Activated CD8-positive, alpha-beta memory T cell treated with anti-CD3 and anti-CD28 coated beads, Interleukin-2, amount 10 ng/mL, durations not matched to agents 7 days and 5 days (primary cell): ENCODE data around the gene STRN3. TPM values are rescaled to one million over a fixed set of nuclear protein-coding genes. Genes with fewer than 3 reads are reported as not detected.
"Not testable (repeated sequence)": the region's sequence is repeated elsewhere in the genome, so short reads cannot be mapped to it uniquely, and the experiment has no call there.

ENCODE experiments used
- ATAC-seq: fragments of 150-1000 bp; cut with Tn5 transposase; one replicate; pipeline ENCODE4 v1.10.0; 2021; ENCODE audit warnings: moderate library complexity
- CTCF ChIA-PET: fragments of 350-600 bp; sonication (Branson Sonifier 250); formaldehyde crosslinking; loops from one replicate; lab custom pipeline; 2021; ENCODE audit warnings: antibody characterized with exemption; lab: Charles Lee
- DNase-seq: peaks from one replicate; pipeline ENCODE4 v3.0.0-alpha.2; 2020
- H3K27ac Mint-ChIP-seq: one replicate; pipeline ENCODE4 v1.8.0; 2021; ENCODE audit warnings: mild to moderate bottlenecking, mixed read lengths
- H3K27me3 Mint-ChIP-seq: one replicate; pipeline ENCODE4 v1.8.0; 2021; ENCODE audit warnings: mixed read lengths
- H3K36me3 Mint-ChIP-seq: one replicate; pipeline ENCODE4 v1.8.0; 2021; ENCODE audit warnings: mild to moderate bottlenecking, mixed read lengths
- H3K4me1 Mint-ChIP-seq: one replicate; pipeline ENCODE4 v1.8.0; 2021; ENCODE audit warnings: mixed read lengths
- H3K4me3 Mint-ChIP-seq: one replicate; pipeline ENCODE4 v1.8.0; 2021; ENCODE audit warnings: mild to moderate bottlenecking, moderate library complexity, mixed read lengths
- H3K9me3 Mint-ChIP-seq: one replicate; pipeline ENCODE4 v1.8.0; 2022; ENCODE audit warnings: low read depth, mixed read lengths
- total RNA-seq, 2 experiments: library from RNA; stranded (reverse); gene quantifications; one replicate each; pipeline ENCODE4 v1.2.3, GENCODE V29; 2021

Gene STRN3
- total RNA-seq, 2 experiments from 2014 or later = 21.2 to 24.2 TPM

DNA sequence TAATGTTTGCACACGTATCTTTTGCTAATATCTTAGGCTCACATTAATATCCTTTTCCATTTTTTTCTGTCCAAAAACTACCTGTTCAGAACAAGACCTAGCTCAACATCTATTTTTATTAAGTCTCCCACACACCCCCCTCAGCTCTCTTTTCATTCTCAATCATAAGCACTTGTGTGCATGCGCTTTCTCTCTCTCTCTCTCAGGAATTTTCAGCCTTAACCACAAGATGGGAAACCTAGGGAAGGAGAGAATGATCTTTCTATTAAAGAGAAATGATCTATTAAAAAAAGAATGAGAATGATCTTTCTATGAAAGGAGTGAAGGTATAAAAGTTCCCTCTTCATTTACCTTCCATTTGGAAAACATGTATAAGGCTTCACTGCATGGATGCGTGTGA, 40.4 kb downstream of the STRN3 start:
- Mint-ChIP-seq H3K9me3 (no peaks in the 10 kb centered on the region), H3K4me3 (no peak overlapping the region), H3K27ac (no peak overlapping the region), H3K4me1 (peaks cover 1% of the 10 kb centered on the region), H3K36me3 (peaks cover 5% of the 10 kb centered on the region), H3K27me3 (no peaks in the 10 kb centered on the region)
- DNase-seq (no peak), ATAC-seq (no peak)
- CTCF ChIA-PET = no interaction called here

DNA sequence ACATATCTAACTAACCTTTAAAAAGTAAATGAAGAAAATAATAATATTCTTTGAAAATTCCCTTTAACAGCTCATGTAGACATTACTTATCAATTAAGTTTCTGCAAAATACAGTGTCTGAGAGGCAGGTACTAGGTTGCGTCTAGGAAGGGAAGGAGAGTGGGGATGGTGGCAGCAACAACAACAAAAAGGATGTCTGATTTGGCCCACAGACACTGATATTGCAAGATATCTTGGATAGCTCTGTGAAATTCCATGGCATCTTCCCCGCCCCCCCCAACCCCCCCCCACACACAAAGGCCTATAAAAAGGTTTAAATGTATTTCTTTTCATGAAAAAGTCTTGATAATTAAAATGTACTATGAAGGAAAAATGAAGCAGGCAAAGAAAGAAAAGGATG, 42.3 kb downstream of the STRN3 start:
- Mint-ChIP-seq H3K4me3 (no peak overlapping the region), H3K9me3 (no peaks in the 10 kb centered on the region), H3K4me1 (peaks cover 1% of the 10 kb centered on the region), H3K36me3 (no peaks in the 10 kb centered on the region), H3K27ac (no peak overlapping the region), H3K27me3 (no peaks in the 10 kb centered on the region)
- CTCF ChIA-PET = interaction anchor here (1.0 kb wide), 1 partner anchor 8 kb away, joined by 3 read pairs; no protein-coding TSS in a partner anchor
- DNase-seq (no peak), ATAC-seq (no peak)

DNA sequence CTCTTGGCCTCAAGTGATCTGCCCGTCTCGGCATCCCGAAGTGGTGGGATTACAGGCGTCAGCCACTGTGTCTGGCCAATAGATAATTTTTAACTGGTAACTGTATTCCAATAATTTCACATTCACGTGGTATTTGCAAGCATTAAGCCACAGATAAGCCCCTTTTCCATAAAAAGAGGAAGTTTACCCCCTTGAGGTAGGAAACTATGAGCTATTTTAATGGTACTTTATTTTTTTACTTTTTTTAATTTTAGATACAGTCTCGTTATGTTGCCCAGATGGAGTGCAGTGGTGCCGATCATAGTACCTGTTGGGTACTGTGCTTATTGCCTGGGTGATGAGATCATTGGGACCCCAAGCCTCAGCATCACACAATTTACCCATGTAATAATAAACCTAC, 43.6 kb downstream of the STRN3 start:
- Mint-ChIP-seq H3K4me1 (peaks cover 1% of the 10 kb centered on the region), H3K36me3 (no peaks in the 10 kb centered on the region), H3K27ac (no peak overlapping the region), H3K9me3 (no peaks in the 10 kb centered on the region), H3K4me3 (no peak overlapping the region), H3K27me3 (no peaks in the 10 kb centered on the region)
- ATAC-seq (no peak), DNase-seq (no peak)
- CTCF ChIA-PET = interaction anchor here (1.0 to 1.5 kb wide), 2 partner anchors 13 to 69 kb away, joined by 3 read pairs; no protein-coding TSS in a partner anchor

GRCh38 chr14:30980980-30981379, 45.2 kb downstream of the STRN3 start:
- Mint-ChIP-seq H3K27me3 (no peaks in the 10 kb centered on the region), H3K9me3 (no peaks in the 10 kb centered on the region), H3K4me3 (no peak overlapping the region), H3K4me1 (peaks cover 2% of the 10 kb centered on the region), H3K36me3 (peaks cover 2% of the 10 kb centered on the region), H3K27ac (no peak overlapping the region)
- ATAC-seq (no peak), DNase-seq (no peak)
- CTCF ChIA-PET = interaction anchor here (1.3 to 2.6 kb wide), 4 partner anchors 10 to 375 kb away, joined by 3 to 6 read pairs (median 4); no protein-coding TSS in a partner anchor

DNA sequence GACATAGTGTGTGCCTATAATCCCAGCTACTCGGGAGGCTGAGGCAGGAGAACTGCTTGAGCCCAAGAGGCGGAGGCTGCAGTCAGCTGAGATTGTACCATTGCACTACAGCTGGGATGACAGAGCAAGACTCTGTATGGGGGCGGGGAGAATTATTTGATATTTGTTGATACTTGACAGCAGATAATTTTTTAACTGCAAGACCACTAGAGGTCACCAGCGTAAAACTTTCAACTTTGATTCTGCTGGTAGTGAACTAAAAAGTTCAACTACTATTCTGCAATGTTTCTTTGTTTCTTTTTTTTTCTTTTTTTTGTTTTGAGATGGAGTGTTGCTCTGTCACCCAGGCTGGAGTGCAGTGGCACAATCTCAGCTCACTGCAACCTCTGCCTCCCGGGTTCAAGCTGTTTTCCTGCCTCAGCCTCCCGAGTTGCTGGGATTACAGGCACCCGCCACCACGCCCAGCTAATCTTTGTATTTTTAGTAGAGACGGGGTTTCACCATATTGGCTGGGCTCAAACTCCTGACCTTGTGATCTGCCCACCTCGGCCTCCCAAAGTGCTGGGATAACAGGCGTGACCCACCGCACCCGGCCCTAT, 46.0 kb downstream of the STRN3 start:
- H3K27me3 Mint-ChIP-seq, H3K4me3 Mint-ChIP-seq, H3K27ac Mint-ChIP-seq, H3K4me1 Mint-ChIP-seq, H3K9me3 Mint-ChIP-seq, H3K36me3 Mint-ChIP-seq: not testable (repeated sequence)
- ATAC-seq (peak; percentile 72), DNase-seq (peak; percentile 45)
- CTCF ChIA-PET = interaction anchor here (1.2 to 2.6 kb wide), 8 partner anchors 10 to 376 kb away, joined by 3 to 6 read pairs (median 3); partner anchors contain the start of gene COCH

GRCh38 chr14:30977752-30978151, 48.4 kb downstream of the STRN3 start:
- CTCF ChIA-PET = interaction anchor here (1.2 to 2.1 kb wide), 3 partner anchors 10 to 105 kb away, joined by 3 to 7 read pairs (median 6); no protein-coding TSS in a partner anchor
- no peak for DNase-seq
- peaks cover 5% of the 10 kb centered on the region for H3K36me3 Mint-ChIP-seq
- no peaks in the 10 kb centered on the region for H3K27me3 Mint-ChIP-seq
- H3K9me3 Mint-ChIP-seq = no peaks in the 10 kb centered on the region
- peaks cover 13% of the 10 kb centered on the region for H3K4me1 Mint-ChIP-seq
- no peak overlapping the region for H3K4me3 Mint-ChIP-seq
- ATAC-seq = no peak
- H3K27ac Mint-ChIP-seq = no peak overlapping the region

DNA sequence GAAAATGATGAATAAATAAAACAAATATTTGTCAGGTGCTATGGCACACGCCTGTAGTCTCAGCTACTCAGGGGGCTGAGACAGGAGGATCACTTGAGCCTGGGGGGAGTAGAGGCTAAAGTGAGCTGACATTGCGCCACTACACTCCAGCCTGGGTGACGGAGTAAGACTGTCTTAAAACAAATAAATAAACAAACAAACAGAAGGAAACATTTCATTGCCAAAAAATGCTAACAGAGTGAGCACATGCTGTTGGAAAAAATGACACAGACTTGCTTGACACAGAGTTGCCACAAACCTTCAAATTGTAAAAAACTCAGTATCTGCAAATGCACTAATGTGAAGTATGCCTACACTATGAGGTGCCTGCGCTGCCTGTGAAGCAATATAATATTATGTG, 51.6 kb downstream of the STRN3 start:
- CTCF ChIA-PET = no interaction called here
- no peaks in the 10 kb centered on the region for H3K9me3 Mint-ChIP-seq
- no peak for ATAC-seq
- no peak overlapping the region for H3K4me3 Mint-ChIP-seq
- DNase-seq = no peak
- H3K4me1 Mint-ChIP-seq = peaks cover 24% of the 10 kb centered on the region
- H3K27ac Mint-ChIP-seq = no peak overlapping the region
- H3K36me3 Mint-ChIP-seq = peaks cover 7% of the 10 kb centered on the region
- H3K27me3 Mint-ChIP-seq = no peaks in the 10 kb centered on the region

DNA sequence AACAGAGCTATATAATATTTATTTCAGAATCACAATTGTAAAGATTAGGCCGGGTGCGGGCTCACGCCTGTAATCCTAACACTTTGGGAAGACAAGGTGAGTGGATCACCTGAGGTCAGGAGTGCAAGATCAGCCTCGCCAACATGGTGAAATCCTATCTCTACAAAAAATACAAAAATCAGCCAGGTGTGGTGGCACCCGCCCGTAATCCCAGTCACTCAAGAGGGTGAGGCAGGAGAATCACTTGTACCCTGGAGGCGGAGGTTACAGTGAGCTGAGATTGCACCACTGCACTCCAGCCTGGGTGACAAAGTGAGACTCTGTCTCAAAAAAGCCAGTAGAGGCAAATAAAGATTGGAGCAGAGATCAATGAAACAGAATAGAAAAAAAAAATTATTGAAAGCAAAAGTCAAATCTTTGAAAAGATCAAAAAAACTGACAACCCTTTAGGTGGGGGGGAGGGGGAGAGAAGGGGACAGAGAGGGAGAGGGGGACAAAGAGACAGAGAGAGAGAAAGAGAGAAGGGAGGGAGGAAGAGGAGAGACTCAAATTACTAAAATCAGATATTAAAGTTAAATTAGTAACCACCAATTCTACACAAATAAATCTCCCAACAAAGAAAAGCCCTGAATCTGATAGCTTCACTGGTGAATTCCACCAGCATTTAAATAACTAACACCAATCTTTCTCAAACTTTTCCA, 53.1 kb downstream of the STRN3 start:
- CTCF ChIA-PET = no interaction called here
- DNase-seq = no peak
- no peaks in the 10 kb centered on the region for H3K9me3 Mint-ChIP-seq
- peaks cover 7% of the 10 kb centered on the region for H3K36me3 Mint-ChIP-seq
- H3K4me1 Mint-ChIP-seq = peaks cover 26% of the 10 kb centered on the region
- no peak overlapping the region for H3K4me3 Mint-ChIP-seq
- H3K27me3 Mint-ChIP-seq = no peaks in the 10 kb centered on the region
- no peak for ATAC-seq
- no peak overlapping the region for H3K27ac Mint-ChIP-seq

DNA sequence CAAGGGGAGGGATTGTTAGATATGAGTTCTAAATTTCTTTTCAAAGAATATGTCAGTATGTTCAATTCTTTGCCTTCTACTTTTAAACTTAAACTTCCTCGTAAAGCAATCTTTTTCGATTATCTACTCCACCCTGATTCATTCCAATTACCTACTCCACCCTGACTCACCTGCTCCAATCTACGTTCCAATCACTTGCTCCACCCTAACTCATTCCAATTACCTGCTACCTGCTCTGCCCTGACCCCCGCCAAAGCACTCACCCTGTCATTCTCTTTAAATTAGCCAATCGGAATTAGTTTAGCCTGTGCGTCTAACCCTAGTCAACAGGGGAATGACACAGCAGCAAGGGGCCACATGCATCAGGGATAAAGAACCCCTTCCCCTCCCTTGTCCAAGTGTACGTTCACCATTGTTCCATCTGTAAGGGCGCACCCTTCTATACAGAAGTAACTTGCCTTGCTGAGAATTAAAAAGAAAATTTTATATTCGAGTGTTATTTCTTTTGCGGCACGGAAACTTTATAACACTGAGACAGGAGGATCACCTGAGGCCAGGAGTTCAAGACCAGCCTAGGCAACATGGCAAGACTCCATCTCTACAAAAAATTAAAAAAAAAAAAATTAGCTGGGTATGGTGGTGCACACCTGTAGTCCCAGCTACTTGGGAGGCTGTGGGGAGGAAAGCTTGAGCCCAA, 54.0 kb downstream of the STRN3 start:
- H3K4me3 Mint-ChIP-seq, H3K27ac Mint-ChIP-seq, H3K9me3 Mint-ChIP-seq, H3K36me3 Mint-ChIP-seq, ATAC-seq, DNase-seq, H3K27me3 Mint-ChIP-seq, CTCF ChIA-PET: not testable (repeated sequence)
- H3K4me1 Mint-ChIP-seq = peaks cover 26% of the 10 kb centered on the region

- Mint-ChIP-seq H3K4me1 (peaks cover 26% of the 10 kb centered on the region), H3K4me3 (no peak overlapping the region), H3K9me3 (peaks cover 2% of the 10 kb centered on the region), H3K27me3 (no peaks in the 10 kb centered on the region), H3K36me3 (peaks cover 14% of the 10 kb centered on the region), H3K27ac (no peak overlapping the region)
- DNase-seq (no peak), ATAC-seq (no peak)
- CTCF ChIA-PET = no interaction called here
Measured at GRCh38 chr14:30971586-30971985, 54.6 kb downstream of the STRN3 start.

- not testable (repeated sequence) for H3K9me3 Mint-ChIP-seq, ATAC-seq, H3K27ac Mint-ChIP-seq, H3K27me3 Mint-ChIP-seq, H3K4me3 Mint-ChIP-seq, DNase-seq
- CTCF ChIA-PET = interaction anchor here (0.5 to 0.8 kb wide), 2 partner anchors 26 to 266 kb away, joined by 3 read pairs; no protein-coding TSS in a partner anchor
- H3K36me3 Mint-ChIP-seq = peaks cover 26% of the 10 kb centered on the region
- H3K4me1 Mint-ChIP-seq = peaks cover 21% of the 10 kb centered on the region
Measured at GRCh38 chr14:30969796-30970195, 56.4 kb downstream of the STRN3 start.

DNA sequence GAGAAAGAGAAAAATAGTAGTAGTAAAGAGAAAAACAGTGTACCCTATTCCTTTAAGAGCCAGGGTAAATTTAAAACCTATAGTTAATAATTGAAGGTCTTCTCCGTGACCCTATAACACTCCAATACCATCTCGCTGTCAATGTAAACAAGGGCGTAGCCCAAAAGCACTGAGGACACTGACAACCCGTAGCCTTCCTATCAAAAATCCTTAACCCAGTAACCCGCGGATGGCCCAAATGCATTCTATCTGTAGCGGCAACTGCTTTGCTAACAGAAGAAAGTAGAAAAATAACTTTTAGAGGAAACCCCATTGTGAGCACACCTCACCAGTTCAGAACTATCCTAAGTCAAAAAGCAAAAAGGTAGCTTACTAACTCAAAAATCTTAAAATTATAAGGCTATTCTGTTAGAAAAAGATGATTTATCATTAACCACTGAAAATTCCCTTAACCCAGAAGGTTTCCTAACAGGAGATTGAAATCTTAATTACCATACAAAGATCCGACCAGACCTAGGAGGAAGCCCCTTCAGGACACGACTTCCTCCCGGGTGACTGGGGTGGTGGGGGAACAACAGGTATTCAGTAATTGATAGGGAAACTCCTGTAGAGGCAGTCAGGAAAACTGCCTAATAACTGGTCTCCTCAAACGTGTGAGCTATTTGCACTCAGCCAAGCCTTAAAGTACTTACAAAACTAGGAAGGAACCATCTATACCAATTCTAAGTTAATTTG, 58.6 kb downstream of the STRN3 start:
- CTCF ChIA-PET = not testable (repeated sequence)

More for the DNA sequence above, 58.6 kb downstream of the STRN3 start:
- not testable (repeated sequence) for H3K27ac Mint-ChIP-seq, ATAC-seq, DNase-seq, H3K4me3 Mint-ChIP-seq, H3K27me3 Mint-ChIP-seq, H3K9me3 Mint-ChIP-seq
- Mint-ChIP-seq H3K36me3 (peaks cover 41% of the 10 kb centered on the region), H3K4me1 (peaks cover 14% of the 10 kb centered on the region)
